Endothelial cell of umbilical vein (primary cell): ENCODE data around the gene GGN. TPM values are rescaled to one million over a fixed set of nuclear protein-coding genes. Genes with fewer than 3 reads are reported as not detected.

Source experiments
- BruUV-seq: library from RNA; stranded (reverse); fragments of 400-500 nt; replicated peaks from 2 replicates; lab custom pipeline; 2021; lab: Mats Ljungman, UMichigan
- CTCF ChIA-PET: fragments of 300-600, 350-600 bp; sonication (Branson Sonifier 250); formaldehyde crosslinking; loops from one replicate; lab custom pipeline; 2021; ENCODE audit warnings: antibody characterized with exemption, inconsistent platforms; lab: Charles Lee
- POLR2A ChIA-PET: fragments of 300-600, 350-600 bp; sonication (Branson Sonifier 250); formaldehyde crosslinking; loops from one replicate; lab custom pipeline; 2021; ENCODE audit warnings: antibody characterized with exemption, inconsistent platforms; lab: Charles Lee
- DNase-seq: peaks from one replicate; pipeline ENCODE4 v3.0.0-alpha.2; 2011; ENCODE audit warnings: low read depth, low spot score
- FAIRE-seq: peaks from 2 replicates; lab custom pipeline; 2011; peaks lifted over from hg19 to GRCh38; lab: Jason Lieb, UNC
- H2AFZ ChIP-seq: 2 replicates; pipeline ENCODE4 v1.6.0; 2012; ENCODE audit warnings: low read depth, low read length, control low read depth, inconsistent platforms
- H3K27ac ChIP-seq: 2 replicates; pipeline ENCODE4 v1.5.1; 2011; ENCODE audit warnings: low read depth, mild to moderate bottlenecking, control low read depth, low read length, moderate library complexity; ENCODE audit not compliant: insufficient read depth
- H3K27me3 ChIP-seq, 2 experiments: 2 replicates each; pipeline versions ENCODE4 v1.6.0 to v1.6.1; 2011; ENCODE audit warnings: low read length in 2 of 2, mixed read lengths in 1 of 2; ENCODE audit not compliant: control insufficient read depth in 2 of 2, insufficient read depth in 2 of 2
- H3K36me3 ChIP-seq, 2 experiments: 2 replicates in 1 of 2; 3 replicates in 1 of 2; pipeline ENCODE4 v1.5.1; 2011; ENCODE audit warnings: low read length in 2 of 2, mild to moderate bottlenecking in 1 of 2, moderate library complexity in 1 of 2; ENCODE audit not compliant: control insufficient read depth in 2 of 2, insufficient read depth in 2 of 2; ENCODE audit errors: extremely low read depth in 1 of 2
- H3K4me1 ChIP-seq: 3 replicates; pipeline ENCODE4 v1.5.1; 2011; ENCODE audit warnings: mild to moderate bottlenecking, low read length; ENCODE audit not compliant: control insufficient read depth, insufficient read depth; ENCODE audit errors: extremely low read depth
- H3K4me2 ChIP-seq: 2 replicates; pipeline ENCODE4 v1.6.1; 2011; ENCODE audit warnings: low read length, control low read depth, mixed read lengths; ENCODE audit not compliant: insufficient read depth
- H3K4me3 ChIP-seq, 3 experiments: fragments of 200-600 bp in 1 of 3; sonication (generic), shearing (Covaris generic) in 1 of 3; replicated peaks in 1 of 3; 2 replicates each; pipeline ENCODE4 v1.5.1; 2011 to 2016; ENCODE audit warnings: control low read depth in 3 of 3, low read length in 3 of 3, mild to moderate bottlenecking in 2 of 3, inconsistent platforms in 1 of 3, low read depth in 1 of 3, moderate library complexity in 1 of 3; ENCODE audit not compliant: insufficient read depth in 1 of 3
- H3K79me2 ChIP-seq: 2 replicates; pipeline ENCODE4 v1.6.0; 2012; ENCODE audit warnings: low read length, inconsistent platforms; ENCODE audit not compliant: control insufficient read depth, insufficient read depth
- H3K9ac ChIP-seq: replicated peaks from 2 replicates; pipeline ENCODE3; 2011; ENCODE audit warnings: low read length, control low read depth; ENCODE audit not compliant: insufficient read depth; ENCODE audit errors: extremely low read depth
- H3K9me1 ChIP-seq: replicated peaks from 3 replicates; pipeline ENCODE4 v1.6.0; 2011; ENCODE audit warnings: mild to moderate bottlenecking, low read length; ENCODE audit not compliant: control insufficient read depth, insufficient read depth; ENCODE audit errors: extremely low read depth
- H3K9me3 ChIP-seq: replicated peaks from 2 replicates; pipeline ENCODE4 v1.5.1; 2012; ENCODE audit warnings: low read length, inconsistent platforms; ENCODE audit not compliant: control insufficient read depth, insufficient read depth
- H4K20me1 ChIP-seq: replicated peaks from 2 replicates; pipeline ENCODE3; 2011; ENCODE audit warnings: mild to moderate bottlenecking, low read length; ENCODE audit not compliant: control insufficient read depth, insufficient read depth; ENCODE audit errors: extremely low read depth
- EZH2 ChIP-seq: IDR thresholded peaks from 2 replicates; pipeline ENCODE4 v1.6.1; 2012; ENCODE audit warnings: borderline replicate concordance, low read depth, mild to moderate bottlenecking, moderate library complexity, low read length, inconsistent platforms; ENCODE audit not compliant: severe bottlenecking
- FOS ChIP-seq: IDR thresholded peaks from 2 replicates; pipeline ENCODE4 v1.6.1; 2011; ENCODE audit warnings: mild to moderate bottlenecking, low read length, moderate library complexity, borderline replicate concordance; ENCODE audit not compliant: insufficient read depth
- GATA2 ChIP-seq: IDR thresholded peaks from 2 replicates; pipeline ENCODE4 v1.7.0; 2011; ENCODE audit warnings: low read depth, mild to moderate bottlenecking, moderate library complexity, mixed read lengths, low read length; ENCODE audit not compliant: insufficient read length, insufficient read depth
- JUN ChIP-seq: IDR thresholded peaks from 2 replicates; pipeline ENCODE4 v1.6.1; 2011; ENCODE audit warnings: borderline replicate concordance, low read depth; ENCODE audit not compliant: insufficient read length, insufficient read depth
- MYC ChIP-seq: IDR thresholded peaks from one replicate; pipeline ENCODE4 v1.6.1; 2011; ENCODE audit warnings: mild to moderate bottlenecking, low read depth, low read length
- POLR2A ChIP-seq: IDR thresholded peaks from 2 replicates; pipeline ENCODE4 v1.6.1; 2012; ENCODE audit warnings: low read depth, mild to moderate bottlenecking, control low read depth, low read length
- POLR2AphosphoS5 ChIP-seq: IDR thresholded peaks from 2 replicates; pipeline ENCODE4 v1.6.1; 2012; ENCODE audit warnings: low read depth, mild to moderate bottlenecking, control low read depth, low read length, moderate library complexity; ENCODE audit not compliant: insufficient read depth
- dilution Hi-C: fragments of 300-500 bp; cut with MboI; formaldehyde crosslinking; loops from one replicate; pipeline ENCODE4 v1.15.0; 2019; ENCODE audit warnings: low sequenced_read_pairs; ENCODE audit not compliant: extremely low pct_ligation_motif_present
- intact Hi-C: fragments of 100-400 bp; cut with micrococcal nuclease; formaldehyde crosslinking; loops from one replicate; pipeline ENCODE4 v1.10.0; 2022
- polyA plus RNA-seq, 4 experiments: library from polyadenylated mRNA; depleted of rRNA in 3 of 4; stranded (reverse) in 3 of 4; unstranded in 1 of 4; fragments of >200 nt; gene quantifications; 2 replicates each; pipeline versions ENCODE4 v1.2.1 to v1.2.3, GENCODE V29; 2011 to 2012; ENCODE audit warnings: missing spikeins in 1 of 4
- total RNA-seq: library from RNA; stranded (reverse); gene quantifications from 2 replicates; pipeline ENCODE4 v1.2.3, GENCODE V29; 2021
- TF ChIP-seq, protein P1 (sequence below): IDR thresholded peaks from 2 replicates; pipeline ENCODE4 v1.6.1; 2011; ENCODE audit not compliant: insufficient read depth, insufficient read length
- TF ChIP-seq, protein P2 (sequence below), 2 donors: IDR thresholded peaks; 1 replicate in 1 of 2; 2 replicates in 1 of 2; pipeline ENCODE4 v1.5.1; 2011; ENCODE audit warnings: low read length in 2 of 2, mild to moderate bottlenecking in 2 of 2, moderate library complexity in 2 of 2, control low read depth in 1 of 2, inconsistent platforms in 1 of 2, low read depth in 1 of 2; ENCODE audit not compliant: insufficient read depth in 1 of 2; ENCODE audit errors: extremely low read depth in 1 of 2

GGN gene
- total and polyA plus RNA-seq, 2 donors (not counting 3 experiments of a cell fraction or from before 2014, with no cell fraction given), result 0.39 to 0.88 TPM

DNA sequence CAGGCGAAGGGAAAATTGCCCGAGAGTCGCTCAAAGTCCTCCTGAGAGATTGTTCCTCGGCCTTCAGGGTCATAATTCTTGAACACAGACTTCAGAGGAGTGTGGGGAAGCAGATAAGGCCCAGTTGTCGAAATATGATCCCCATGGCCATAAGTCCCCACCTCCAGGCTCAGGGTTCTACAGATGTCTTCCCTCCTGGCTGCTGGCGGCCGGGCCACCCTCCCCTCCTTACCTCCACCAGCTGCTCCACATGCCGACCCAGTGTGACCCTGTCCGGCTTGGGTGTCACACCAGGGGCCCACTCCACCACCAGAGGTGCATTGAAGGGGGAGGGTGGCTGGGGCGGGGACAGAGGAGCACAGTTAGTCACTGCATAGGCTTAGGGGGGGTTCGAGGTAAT is 25.1 kb upstream of the GGN start:
- no peak for DNase-seq
- BruUV-seq, result no TSS peak
- Histone ChIP-seq H3K9ac (no peak overlapping the region), H3K4me1 (no peaks in the 10 kb centered on the region), H2AFZ (no peak overlapping the region), H3K9me1 (no peaks in the 10 kb centered on the region), H3K4me2 (no peak overlapping the region), H3K4me3 (no peak overlapping the region), H3K27me3 (no peaks in the 10 kb centered on the region), H4K20me1 (no peaks in the 10 kb centered on the region), H3K9me3 (no peaks in the 10 kb centered on the region), H3K36me3 (no peaks in the 10 kb centered on the region), H3K79me2 (no peaks in the 10 kb centered on the region), H3K27ac (no peak overlapping the region)
- intact Hi-C loops, result no loop called here
- POLR2A ChIA-PET, result no interaction called here
- CTCF ChIA-PET, result interaction anchor here (0.9 to 3.1 kb wide), 2 partner anchors 10 to 221 kb away, joined by 4 to 8 read pairs; partner anchors contain the start of gene FAM98C
- no peak for FAIRE-seq
- TF ChIP-seq MYC (no peak), POLR2AphosphoS5 (no peak), EZH2 (no peak), POLR2A (no peak), FOS (no peak), GATA2 (no peak), JUN (no peak)
- TF ChIP-seq, protein P1, sequence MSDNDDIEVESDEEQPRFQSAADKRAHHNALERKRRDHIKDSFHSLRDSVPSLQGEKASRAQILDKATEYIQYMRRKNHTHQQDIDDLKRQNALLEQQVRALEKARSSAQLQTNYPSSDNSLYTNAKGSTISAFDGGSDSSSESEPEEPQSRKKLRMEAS, result no peak
- TF ChIP-seq, protein P2, sequence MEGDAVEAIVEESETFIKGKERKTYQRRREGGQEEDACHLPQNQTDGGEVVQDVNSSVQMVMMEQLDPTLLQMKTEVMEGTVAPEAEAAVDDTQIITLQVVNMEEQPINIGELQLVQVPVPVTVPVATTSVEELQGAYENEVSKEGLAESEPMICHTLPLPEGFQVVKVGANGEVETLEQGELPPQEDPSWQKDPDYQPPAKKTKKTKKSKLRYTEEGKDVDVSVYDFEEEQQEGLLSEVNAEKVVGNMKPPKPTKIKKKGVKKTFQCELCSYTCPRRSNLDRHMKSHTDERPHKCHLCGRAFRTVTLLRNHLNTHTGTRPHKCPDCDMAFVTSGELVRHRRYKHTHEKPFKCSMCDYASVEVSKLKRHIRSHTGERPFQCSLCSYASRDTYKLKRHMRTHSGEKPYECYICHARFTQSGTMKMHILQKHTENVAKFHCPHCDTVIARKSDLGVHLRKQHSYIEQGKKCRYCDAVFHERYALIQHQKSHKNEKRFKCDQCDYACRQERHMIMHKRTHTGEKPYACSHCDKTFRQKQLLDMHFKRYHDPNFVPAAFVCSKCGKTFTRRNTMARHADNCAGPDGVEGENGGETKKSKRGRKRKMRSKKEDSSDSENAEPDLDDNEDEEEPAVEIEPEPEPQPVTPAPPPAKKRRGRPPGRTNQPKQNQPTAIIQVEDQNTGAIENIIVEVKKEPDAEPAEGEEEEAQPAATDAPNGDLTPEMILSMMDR (IDR thresholded peaks at IDR 0.05; ENCODE audit: extremely low read depth in 1 of 2, insufficient read depth in 1 of 2, low read depth in 1 of 2, low read length in 2 of 2), result no peak
- dilution Hi-C loops, result no loop called here
